Adrenal gland (tissue), 5 donors: Measurements from ENCODE around the gene TEX35.

Experiments used
- POLR2A ChIP-seq, 2 donors: fragments of 450-650 bp; IDR thresholded peaks; one replicate each; pipeline ENCODE4 v1.6.1; 2017; ENCODE audit warnings: antibody characterized with exemption in 2 of 2, mild to moderate bottlenecking in 2 of 2, moderate library complexity in 1 of 2
- TF ChIP-seq, protein P1 (sequence below), 6 experiments: fragments of 450-650 bp in 4 of 6; fragments of 200-600 bp in 2 of 6; sonication (generic) in 1 of 6; IDR thresholded peaks; 1 replicate in 5 of 6; 2 replicates in 1 of 6; pipeline versions ENCODE4 v1.5.1 to v1.8.0; 2016 to 2021; ENCODE audit warnings: antibody characterized with exemption in 6 of 6, mild to moderate bottlenecking in 2 of 6, moderate library complexity in 1 of 6
- donor health status: DM: no; HTN: no; CAD: no.

DNA sequence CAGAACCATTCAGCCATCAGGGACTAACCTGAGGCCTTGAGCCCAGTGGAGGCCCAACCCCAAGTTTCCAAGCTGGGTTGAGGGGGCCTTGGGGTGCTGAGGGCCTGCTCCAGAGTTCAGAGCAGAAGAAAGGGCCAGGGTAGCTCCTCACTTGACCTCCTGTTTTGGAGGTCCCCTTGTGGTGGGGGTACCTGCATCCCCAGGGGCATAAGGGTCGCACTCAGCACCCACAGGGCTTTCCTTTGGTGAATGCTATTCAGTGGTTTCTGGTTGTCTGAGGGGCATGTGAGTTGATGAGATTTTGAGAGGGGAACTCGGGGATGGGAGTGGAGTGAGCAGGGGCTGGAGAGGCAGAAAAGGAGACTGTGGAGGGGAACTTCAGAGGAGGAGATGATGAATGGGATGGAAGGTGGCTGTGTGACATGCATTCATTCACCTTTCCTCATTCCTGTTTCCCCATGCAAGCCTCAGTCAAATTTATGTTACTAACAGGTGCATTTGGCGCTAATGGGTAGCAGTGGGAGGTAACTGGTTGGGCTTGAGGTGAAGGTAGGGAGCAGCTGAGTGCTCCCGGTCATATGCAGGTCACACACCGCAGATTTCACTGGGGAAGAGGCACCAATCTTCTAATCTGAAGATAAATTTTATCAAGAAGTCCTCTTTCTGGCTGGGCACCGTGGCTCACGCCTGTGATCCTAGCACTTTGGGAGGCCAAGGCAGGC, 50.4 kb downstream of the TEX35 start:
- TF ChIP-seq, protein P1, sequence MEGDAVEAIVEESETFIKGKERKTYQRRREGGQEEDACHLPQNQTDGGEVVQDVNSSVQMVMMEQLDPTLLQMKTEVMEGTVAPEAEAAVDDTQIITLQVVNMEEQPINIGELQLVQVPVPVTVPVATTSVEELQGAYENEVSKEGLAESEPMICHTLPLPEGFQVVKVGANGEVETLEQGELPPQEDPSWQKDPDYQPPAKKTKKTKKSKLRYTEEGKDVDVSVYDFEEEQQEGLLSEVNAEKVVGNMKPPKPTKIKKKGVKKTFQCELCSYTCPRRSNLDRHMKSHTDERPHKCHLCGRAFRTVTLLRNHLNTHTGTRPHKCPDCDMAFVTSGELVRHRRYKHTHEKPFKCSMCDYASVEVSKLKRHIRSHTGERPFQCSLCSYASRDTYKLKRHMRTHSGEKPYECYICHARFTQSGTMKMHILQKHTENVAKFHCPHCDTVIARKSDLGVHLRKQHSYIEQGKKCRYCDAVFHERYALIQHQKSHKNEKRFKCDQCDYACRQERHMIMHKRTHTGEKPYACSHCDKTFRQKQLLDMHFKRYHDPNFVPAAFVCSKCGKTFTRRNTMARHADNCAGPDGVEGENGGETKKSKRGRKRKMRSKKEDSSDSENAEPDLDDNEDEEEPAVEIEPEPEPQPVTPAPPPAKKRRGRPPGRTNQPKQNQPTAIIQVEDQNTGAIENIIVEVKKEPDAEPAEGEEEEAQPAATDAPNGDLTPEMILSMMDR (IDR thresholded peaks at IDR 0.05) = no peak
- no peak for TF ChIP-seq POLR2A (IDR thresholded peaks at IDR 0.05)
